ENCODE data around the gene MCCC1. TPM values are rescaled to one million over a fixed set of nuclear protein-coding genes. Genes with fewer than 3 reads are reported as not detected.
"Not testable (repeated sequence)": the region's sequence is repeated elsewhere in the genome, so short reads cannot be mapped to it uniquely, and the experiment has no call there.

MCCC1 gene
- total RNA-seq, 1 experiment from 2014 or later = 12.6 TPM

GRCh38 chr3:182999767-183000166 is 99.5 kb downstream of the MCCC1 start:
- Histone ChIP-seq H3K9me2 (ENCODE audit: insufficient read depth) (no peaks in the 10 kb centered on the region), H3K27me3 (ENCODE audit: insufficient read depth, low read length) (no peaks in the 10 kb centered on the region), H3K36me3 (ENCODE audit: control insufficient read depth in 1 of 2, insufficient read depth in 2 of 2, low read length in 2 of 2) (no peaks in the 10 kb centered on the region), H3K9ac (ENCODE audit: low read length) (no peak overlapping the region), H3K9me3 (ENCODE audit: control insufficient read depth in 1 of 2, insufficient read depth in 1 of 2, low read depth in 1 of 2, low read length in 2 of 2) (no peaks in the 10 kb centered on the region), H3K79me2 (ENCODE audit: insufficient read depth, low read length) (no peaks in the 10 kb centered on the region), H3K4me3 (replicated peaks in 1 of 2; ENCODE audit: low read depth in 1 of 2, low read length in 2 of 2) (no peak overlapping the region), H4K20me1 (ENCODE audit: insufficient read depth) (no peaks in the 10 kb centered on the region), H3K4me1 (ENCODE audit: control insufficient read depth in 1 of 2, insufficient read depth in 2 of 2, low read length in 2 of 2) (no peaks in the 10 kb centered on the region), H3K27ac (ENCODE audit: low read depth, low read length) (no peak overlapping the region), H3K4me2 (ENCODE audit: low read length) (no peak overlapping the region), H2AFZ (ENCODE audit: low read depth, low read length, poor library complexity, severe bottlenecking) (no peak overlapping the region)
- intact Hi-C loops (cut with micrococcal nuclease) = no loop called here
- ChIA-PET POLR2A (no interaction called here), CTCF (no interaction called here), RAD21 (ENCODE audit: low non-redundant PET in 1 of 2, low total read pairs in 2 of 2, uncharacterized antibody in 2 of 2, unreplicated experiment in 2 of 2) (no interaction called here)
- ATAC-seq (no peak), DNase-seq (ENCODE audit: low read depth, low spot score) (no peak)
- no TSS peak for BruUV-seq (replicated peaks)
- TF ChIP-seq POLR2AphosphoS5 (IDR thresholded peaks at IDR 0.05; ENCODE audit: low read depth, low read length) (no peak), CBX3 (IDR thresholded peaks at IDR 0.05; ENCODE audit: low read depth) (no peak), YY1 (IDR thresholded peaks at IDR 0.05; ENCODE audit: extremely low read depth, insufficient replicate concordance, low read depth, low read length) (no peak), EGR1 (IDR thresholded peaks at IDR 0.05; ENCODE audit: low read depth) (no peak), SIN3A (IDR thresholded peaks at IDR 0.05; ENCODE audit: low read depth) (no peak), ZNF274 (IDR thresholded peaks at IDR 0.05; ENCODE audit: low read depth, low read length) (no peak), EZH2 (IDR thresholded peaks at IDR 0.05) (no peak), CEBPB (IDR thresholded peaks at IDR 0.05; ENCODE audit: low read depth) (no peak), FOSL1 (IDR thresholded peaks at IDR 0.05; ENCODE audit: low read depth) (no peak), POLR2A (IDR thresholded peaks at IDR 0.05; ENCODE audit: borderline replicate concordance, extremely low read depth, insufficient read depth, insufficient read length) (no peak), SP1 (IDR thresholded peaks at IDR 0.05; ENCODE audit: low read depth) (no peak), CTCF (IDR thresholded peaks at IDR 0.05 in 2 of 3, conservative IDR thresholded peaks at IDR 0.05 in 1 of 3; ENCODE audit: borderline replicate concordance in 1 of 3, insufficient read depth in 1 of 3, low read depth in 2 of 3, low read length in 2 of 3) (no peak)

GRCh38 chr3:182993486-182994201 is 105.7 kb downstream of the MCCC1 start:
- POLR2A ChIA-PET = interaction anchor here (0.6 kb wide), 1 partner anchor 207 kb away, joined by 3 read pairs; no protein-coding TSS in a partner anchor
- H3K27me3 ChIP-seq (ENCODE audit: insufficient read depth, low read length); H3K9me3 ChIP-seq (ENCODE audit: control insufficient read depth in 1 of 2, insufficient read depth in 1 of 2, low read depth in 1 of 2, low read length in 2 of 2); H4K20me1 ChIP-seq (ENCODE audit: insufficient read depth); H3K4me2 ChIP-seq (ENCODE audit: low read length); BruUV-seq (replicated peaks); H3K9ac ChIP-seq (ENCODE audit: low read length); H3K27ac ChIP-seq (ENCODE audit: low read depth, low read length); RAD21 ChIA-PET (ENCODE audit: low non-redundant PET in 1 of 2, low total read pairs in 2 of 2, uncharacterized antibody in 2 of 2, unreplicated experiment in 2 of 2); H3K79me2 ChIP-seq (ENCODE audit: insufficient read depth, low read length); DNase-seq (ENCODE audit: low read depth, low spot score); H3K36me3 ChIP-seq (ENCODE audit: control insufficient read depth in 1 of 2, insufficient read depth in 2 of 2, low read length in 2 of 2); H2AFZ ChIP-seq (ENCODE audit: low read depth, low read length, poor library complexity, severe bottlenecking); ATAC-seq; H3K4me3 ChIP-seq (replicated peaks in 1 of 2; ENCODE audit: low read depth in 1 of 2, low read length in 2 of 2); intact Hi-C loops (cut with micrococcal nuclease); H3K9me2 ChIP-seq (ENCODE audit: insufficient read depth); CTCF ChIA-PET; H3K4me1 ChIP-seq (ENCODE audit: control insufficient read depth in 1 of 2, insufficient read depth in 2 of 2, low read length in 2 of 2): not testable (repeated sequence)
